IMR-90 (cell line): ENCODE results near the gene PCCA. TPM values are rescaled to one million over a fixed set of nuclear protein-coding genes. Genes with fewer than 3 reads are reported as not detected.

Experiments
- ATAC-seq: fragments of 200-7000 bp; cut with Tn5 transposase; 2 replicates; pipeline ENCODE4 v1.9.1; 2020; ENCODE audit warnings: low read depth, mild to moderate bottlenecking, moderate library complexity
- BruUV-seq: library from RNA; stranded (reverse); fragments of 400-500 nt; replicated peaks from 2 replicates; lab custom pipeline; 2021; lab: Mats Ljungman, UMichigan
- CTCF ChIA-PET: fragments of 300-600 bp; formaldehyde crosslinking; extraction: SDS; loops from one replicate; lab custom pipeline; 2021; ENCODE audit warnings: antibody characterized with exemption; lab: Yijun Ruan, JAX
- POLR2A ChIA-PET: fragments of 300-600 bp; sonication (Branson Sonifier 250); formaldehyde crosslinking; loops from one replicate; lab custom pipeline; 2022; ENCODE audit warnings: antibody characterized with exemption; ENCODE audit not compliant: unreplicated experiment; lab: Charles Lee
- DNase-seq: peaks from one replicate; pipeline ENCODE4 v3.0.0; 2013
- H2AFZ ChIP-seq: replicated peaks from 2 replicates; pipeline ENCODE3; 2013; ENCODE audit warnings: low read length, mild to moderate bottlenecking; ENCODE audit not compliant: poor library complexity
- H2AK5ac ChIP-seq: 2 replicates; pipeline ENCODE4 v1.6.1; 2013; ENCODE audit warnings: low read depth, low read length, inconsistent platforms
- H2AK9ac ChIP-seq: replicated peaks from 2 replicates; pipeline ENCODE3; 2013; ENCODE audit warnings: mild to moderate bottlenecking, low read depth, low read length, moderate library complexity; ENCODE audit not compliant: poor library complexity
- H2BK120ac ChIP-seq: 2 replicates; pipeline ENCODE4 v1.6.1; 2013; ENCODE audit warnings: low read depth, low read length, inconsistent platforms
- H2BK15ac ChIP-seq: 3 replicates; pipeline ENCODE4 v1.6.1; 2013; ENCODE audit warnings: low read depth, low read length, inconsistent platforms
- H2BK20ac ChIP-seq: 2 replicates; pipeline ENCODE4 v1.6.1; 2013; ENCODE audit warnings: low read depth, mild to moderate bottlenecking, inconsistent platforms, low read length, moderate library complexity
- H2BK5ac ChIP-seq: 2 replicates; pipeline ENCODE4 v1.6.1; 2013; ENCODE audit warnings: mild to moderate bottlenecking, low read depth, low read length, inconsistent platforms; ENCODE audit not compliant: poor library complexity, severe bottlenecking
- H3K14ac ChIP-seq: replicated peaks from 2 replicates; pipeline ENCODE4 v1.6.1; 2013; ENCODE audit warnings: low read depth, low read length, inconsistent platforms
- H3K18ac ChIP-seq: 2 replicates; pipeline ENCODE4 v1.6.1; 2013; ENCODE audit warnings: low read depth, low read length, control low read depth
- H3K23ac ChIP-seq: 2 replicates; pipeline ENCODE4 v1.6.1; 2013; ENCODE audit warnings: low read depth, low read length, inconsistent platforms
- H3K27ac ChIP-seq: 2 replicates; pipeline ENCODE4 v1.5.1; 2013; ENCODE audit warnings: mild to moderate bottlenecking, control low read depth, low read length; ENCODE audit not compliant: insufficient read depth
- H3K27me3 ChIP-seq: 2 replicates; pipeline ENCODE4 v1.6.1; 2013; ENCODE audit warnings: low read length; ENCODE audit not compliant: control insufficient read depth, insufficient read depth
- H3K36me3 ChIP-seq: 2 replicates; pipeline ENCODE4 v1.6.1; 2013; ENCODE audit warnings: low read length, mixed read lengths; ENCODE audit not compliant: control insufficient read depth, insufficient read depth
- H3K4ac ChIP-seq: 2 replicates; pipeline ENCODE4 v1.6.1; 2013; ENCODE audit warnings: low read depth, low read length, inconsistent platforms
- H3K4me1 ChIP-seq: 2 replicates; pipeline ENCODE4 v1.6.1; 2013; ENCODE audit warnings: low read length, mixed read lengths; ENCODE audit not compliant: control insufficient read depth, insufficient read depth
- H3K4me2 ChIP-seq: 2 replicates; pipeline ENCODE4 v1.6.1; 2013; ENCODE audit warnings: low read depth, mild to moderate bottlenecking, control low read depth, low read length, moderate library complexity
- H3K4me3 ChIP-seq: 2 replicates; pipeline ENCODE4 v1.5.1; 2013; ENCODE audit warnings: low read depth, mild to moderate bottlenecking, control low read depth, low read length, moderate library complexity; ENCODE audit not compliant: insufficient read depth
- H3K56ac ChIP-seq: 2 replicates; pipeline ENCODE4 v1.6.1; 2013; ENCODE audit warnings: low read length, inconsistent platforms; ENCODE audit not compliant: insufficient read depth; ENCODE audit errors: extremely low read depth
- H3K79me1 ChIP-seq, 2 experiments: 2 replicates each; pipeline ENCODE4 v1.6.1; 2013; ENCODE audit warnings: low read length in 2 of 2, inconsistent platforms in 1 of 2, low read depth in 1 of 2
- H3K9ac ChIP-seq: 2 replicates; pipeline ENCODE4 v1.6.1; 2013; ENCODE audit warnings: low read depth, low read length, control low read depth
- H3K9me1 ChIP-seq: 2 replicates; pipeline ENCODE4 v1.6.1; 2013; ENCODE audit warnings: low read length, inconsistent platforms; ENCODE audit not compliant: insufficient read depth
- H3K9me3 ChIP-seq: 2 replicates; pipeline ENCODE4 v1.6.1; 2013; ENCODE audit warnings: low read length; ENCODE audit not compliant: control insufficient read depth, insufficient read depth
- H4K20me1 ChIP-seq: 2 replicates; pipeline ENCODE4 v1.6.1; 2013; ENCODE audit warnings: low read length, inconsistent platforms; ENCODE audit not compliant: insufficient read depth
- H4K5ac ChIP-seq: 2 replicates; pipeline ENCODE4 v1.6.1; 2013; ENCODE audit warnings: mild to moderate bottlenecking, low read depth, low read length, control low read depth
- H4K8ac ChIP-seq, 2 experiments: 2 replicates each; pipeline ENCODE4 v1.6.1; 2013; ENCODE audit warnings: low read depth in 2 of 2, low read length in 2 of 2, control low read depth in 1 of 2, inconsistent platforms in 1 of 2
- H4K91ac ChIP-seq: 2 replicates; pipeline ENCODE4 v1.6.1; 2013; ENCODE audit warnings: low read depth, low read length, inconsistent platforms; ENCODE audit not compliant: insufficient read depth
- BHLHE40 ChIP-seq: fragments of 150-350 bp; IDR thresholded peaks from 2 replicates; pipeline ENCODE4 v1.6.1; 2016; ENCODE audit warnings: mild to moderate bottlenecking, low read depth, low read length
- CEBPB ChIP-seq: IDR thresholded peaks from 2 replicates; pipeline ENCODE4 v1.6.1; 2012; ENCODE audit warnings: low read depth, low read length, improper control_type of control experiment
- CHD1 ChIP-seq: IDR thresholded peaks from 2 replicates; pipeline ENCODE4 v1.6.1; 2012; ENCODE audit warnings: low read depth, low read length, improper control_type of control experiment
- FOS ChIP-seq: fragments of 150-350 bp; IDR thresholded peaks from 2 replicates; pipeline ENCODE4 v1.6.1; 2016; ENCODE audit warnings: low read depth, low read length
- MXI1 ChIP-seq: IDR thresholded peaks from 2 replicates; pipeline ENCODE4 v1.6.1; 2012; ENCODE audit warnings: low read depth, mild to moderate bottlenecking, low read length, moderate library complexity, borderline replicate concordance
- NFE2L2 ChIP-seq: fragments of 150-350 bp; IDR thresholded peaks from 2 replicates; pipeline ENCODE4 v1.6.1; 2016; ENCODE audit warnings: low read depth, mild to moderate bottlenecking, low read length
- RFX5 ChIP-seq: IDR thresholded peaks from 2 replicates; pipeline ENCODE4 v1.8.0; 2012; ENCODE audit warnings: low read depth, mild to moderate bottlenecking, low read length, moderate library complexity
- WGBS, 2 experiments: methylation state at CpG; one replicate each; pipeline versions ENCODE4 v1.1.5 to v1.1.7; 2013; ENCODE audit warnings: missing lambda C conversion rate in 2 of 2; ENCODE audit not compliant: insufficient read length in 1 of 2; ENCODE audit errors: extremely low coverage in 2 of 2; 5-methylcytosine and 5-hydroxymethylcytosine counted together
- dilution Hi-C: fragments of 300-500 bp; cut with HindIII; formaldehyde crosslinking; loops from one replicate; pipeline ENCODE4 v1.14.3; 2018; ENCODE audit warnings: low sequenced_read_pairs; ENCODE audit not compliant: unreplicated experiment
- in situ Hi-C: fragments of 300-500 bp; cut with MboI; formaldehyde crosslinking; loops from 3 replicates; pipeline ENCODE4 v1.14.3; 2019; ENCODE audit warnings: low sequenced_read_pairs, inconsistent platforms, mixed read lengths
- intact Hi-C: fragments of 100-400 bp; cut with micrococcal nuclease; formaldehyde crosslinking; loops from 2 replicates; pipeline ENCODE4 v1.10.0; 2022
- polyA plus RNA-seq, 3 experiments: library from polyadenylated mRNA; depleted of rRNA; stranded (reverse); fragments of >200 nt; gene quantifications; 2 replicates each; pipeline ENCODE4 v1.2.3, GENCODE V29; 2012; ENCODE audit warnings: low replicate concordance in 1 of 3
- total RNA-seq: library from RNA; depleted of rRNA; stranded (reverse); fragments of >200 nt; gene quantifications from 2 replicates; pipeline ENCODE4 v1.2.3, GENCODE V29; 2012
- TF ChIP-seq, protein P1 (sequence below): fragments of 150-350 bp; IDR thresholded peaks from 2 replicates; pipeline ENCODE4 v1.6.1; 2016; ENCODE audit warnings: low read depth, mild to moderate bottlenecking, low read length, moderate library complexity, borderline replicate concordance

The PCCA gene
- total and polyA plus RNA-seq, 2 of the 4 experiments (the other 2 are of a cell fraction) = 7.6 to 24.0 TPM

GRCh38 chr13:100399455-100399854, 310.6 kb downstream of the PCCA start:
- H3K14ac ChIP-seq = no peak overlapping the region
- H4K5ac ChIP-seq = no peak overlapping the region
- H2BK15ac ChIP-seq = no peak overlapping the region
- POLR2A ChIA-PET = no interaction called here
- H2BK5ac ChIP-seq = no peak overlapping the region
- H3K4ac ChIP-seq = no peak overlapping the region
- no peak overlapping the region for H3K56ac ChIP-seq
- no peak overlapping the region for H2BK20ac ChIP-seq
- no peak overlapping the region for H3K4me2 ChIP-seq
- H4K20me1 ChIP-seq = no peaks in the 10 kb centered on the region
- dilution Hi-C loops = no loop called here
- H3K9ac ChIP-seq = no peak overlapping the region
- H4K8ac ChIP-seq = no peak overlapping the region
- no peaks in the 10 kb centered on the region for H3K27me3 ChIP-seq
- H4K91ac ChIP-seq = no peak overlapping the region
- intact Hi-C loops = no loop called here
- ATAC-seq (no peak), DNase-seq (no peak)
- CTCF ChIA-PET = no interaction called here
- H2AK9ac ChIP-seq = no peak overlapping the region
- no peak overlapping the region for H3K18ac ChIP-seq
- no peak overlapping the region for H2BK120ac ChIP-seq
- H3K27ac ChIP-seq = no peak overlapping the region
- H3K9me1 ChIP-seq = no peaks in the 10 kb centered on the region
- no peak overlapping the region for H2AFZ ChIP-seq
- no CpG with 5 or more reads among the region's 1 CpG for WGBS, 2 experiments
- no peaks in the 10 kb centered on the region for H3K9me3 ChIP-seq
- H3K4me3 ChIP-seq = no peak overlapping the region
- H3K23ac ChIP-seq = no peak overlapping the region
- peaks cover 0 to 3% of the 10 kb centered on the region in 2 experiments; a peak in 2 of 4 replicates for H3K79me1 ChIP-seq
- in situ Hi-C loops = no loop called here
- H2AK5ac ChIP-seq = no peak overlapping the region
- H3K4me1 ChIP-seq = peaks cover 4% of the 10 kb centered on the region; the same call in 1 of the 2 replicates
- no TSS peak for BruUV-seq
- H3K36me3 ChIP-seq = peaks cover 1% of the 10 kb centered on the region; the same call in 1 of the 2 replicates
- TF ChIP-seq FOS (no peak), CEBPB (no peak), NFE2L2 (no peak), RFX5 (no peak), MXI1 (no peak), CHD1 (no peak), BHLHE40 (no peak)
- TF ChIP-seq, protein P1, sequence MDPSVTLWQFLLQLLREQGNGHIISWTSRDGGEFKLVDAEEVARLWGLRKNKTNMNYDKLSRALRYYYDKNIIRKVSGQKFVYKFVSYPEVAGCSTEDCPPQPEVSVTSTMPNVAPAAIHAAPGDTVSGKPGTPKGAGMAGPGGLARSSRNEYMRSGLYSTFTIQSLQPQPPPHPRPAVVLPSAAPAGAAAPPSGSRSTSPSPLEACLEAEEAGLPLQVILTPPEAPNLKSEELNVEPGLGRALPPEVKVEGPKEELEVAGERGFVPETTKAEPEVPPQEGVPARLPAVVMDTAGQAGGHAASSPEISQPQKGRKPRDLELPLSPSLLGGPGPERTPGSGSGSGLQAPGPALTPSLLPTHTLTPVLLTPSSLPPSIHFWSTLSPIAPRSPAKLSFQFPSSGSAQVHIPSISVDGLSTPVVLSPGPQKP = no peak
